Lung (tissue), 12 donors: ENCODE data around the gene TMEM60. TPM values are rescaled to one million over a fixed set of nuclear protein-coding genes. Genes with fewer than 3 reads are reported as not detected.
A peak's percentile ranks its signal among the peaks of the same experiment; 100 is the strongest.

Source experiments
- ATAC-seq: fragments of 200-7000 bp; cut with Tn5 transposase; one replicate; pipeline ENCODE4 v1.9.1; 2020; ENCODE audit warnings: moderate number of reproducible peaks; ENCODE audit not compliant: insufficient read depth, low FRiP score
- DNase-seq, 3 donors: peaks; one replicate each; pipeline ENCODE4 v3.0.0-alpha.2; 2013 to 2017
- H3K27ac ChIP-seq, 2 donors: one replicate each; pipeline ENCODE4 v1.5.1; 2013; ENCODE audit warnings: mild to moderate bottlenecking in 2 of 2, moderate library complexity in 2 of 2, control low read depth in 1 of 2, inconsistent platforms in 1 of 2, low read depth in 1 of 2, low read length in 1 of 2
- H3K27me3 ChIP-seq, 3 donors: one replicate each; pipeline ENCODE4 v1.5.1; 2013; ENCODE audit warnings: low read length in 2 of 3; ENCODE audit not compliant: control insufficient read depth in 3 of 3, insufficient read depth in 3 of 3
- H3K36me3 ChIP-seq, 4 donors: one replicate each; pipeline ENCODE4 v1.5.1; 2013; ENCODE audit warnings: low read length in 4 of 4, mild to moderate bottlenecking in 1 of 4, moderate library complexity in 1 of 4; ENCODE audit not compliant: control insufficient read depth in 4 of 4, insufficient read depth in 4 of 4
- H3K4me1 ChIP-seq, 5 donors: one replicate each; pipeline ENCODE4 v1.5.1; 2013; ENCODE audit warnings: low read length in 5 of 5, mild to moderate bottlenecking in 2 of 5, moderate library complexity in 1 of 5; ENCODE audit not compliant: control insufficient read depth in 5 of 5, insufficient read depth in 5 of 5
- H3K4me3 ChIP-seq: one replicate; pipeline ENCODE4 v1.5.1; 2013; ENCODE audit warnings: mild to moderate bottlenecking, control low read depth, moderate library complexity
- H3K9ac ChIP-seq, 2 donors: one replicate each; pipeline ENCODE4 v1.5.1; 2013; ENCODE audit warnings: low read length in 2 of 2, control low read depth in 1 of 2; ENCODE audit not compliant: insufficient read depth in 1 of 2
- H3K9me3 ChIP-seq, 4 donors: one replicate each; pipeline ENCODE4 v1.5.1; 2013; ENCODE audit warnings: low read length in 3 of 4, mild to moderate bottlenecking in 1 of 4, moderate library complexity in 1 of 4; ENCODE audit not compliant: control insufficient read depth in 4 of 4, insufficient read depth in 3 of 4
- CTCF ChIP-seq: IDR thresholded peaks from 2 replicates; pipeline ENCODE4 v1.5.1; 2012; ENCODE audit warnings: mild to moderate bottlenecking; ENCODE audit errors: control extremely low read depth, extremely low read depth
- WGBS, 2 donors: extraction: QIAGEN DNeasy Blood & Tissue Kit; methylation state at CpG; one replicate each; pipeline ENCODE4 v1.1.7; 2013; 5-methylcytosine and 5-hydroxymethylcytosine counted together
- polyA plus RNA-seq, 2 donors: library from polyadenylated mRNA; stranded (reverse); fragments of 200-250 nt; gene quantifications; one replicate each; pipeline ENCODE4 v1.2.1, GENCODE V29; 2013
- total RNA-seq, 2 donors: library from RNA; depleted of rRNA in 1 of 2; stranded (reverse); fragments of >200 nt in 1 of 2; gene quantifications; one replicate each; pipeline ENCODE4 v1.2.1, GENCODE V29; 2014 to 2021
- donor health status: control.
- donor health status: control.
- donor health status: Bipolar disorder and iron deficiency.
- donor health status: healthy.
- donor health status: DM: yes; HTN: yes; CAD: no.

TMEM60 gene
- total and polyA plus RNA-seq, 4 donors, result 12.2 to 46.4 (median 19.6) TPM

- no peak overlapping the region for H3K27ac ChIP-seq
- DNase-seq (no peak), ATAC-seq (no peak)
- H3K4me3 ChIP-seq, result no peak overlapping the region
- no peak overlapping the region for H3K9ac ChIP-seq
- peaks cover 0 to 24% (median 8%) of the 10 kb centered on the region in 5 donors for H3K4me1 ChIP-seq
- H3K9me3 ChIP-seq, result no peaks in the 10 kb centered on the region
- TF ChIP-seq CTCF, result no peak
- WGBS, 2 donors, result 97% methylated on average over 3 of the region's 3 CpGs
- H3K36me3 ChIP-seq, result peaks cover 0 to 10% (median 4%) of the 10 kb centered on the region in 4 donors
- H3K27me3 ChIP-seq, result no peaks in the 10 kb centered on the region
These were observed 2.1 kb downstream of the TMEM60 start for GRCh38 chr7:77796109-77796508.

- ATAC-seq (no peak), DNase-seq (no peak)
- H3K9ac ChIP-seq, result no peak overlapping the region
- peaks cover 0 to 16% (median 8%) of the 10 kb centered on the region in 5 donors for H3K4me1 ChIP-seq
- H3K4me3 ChIP-seq, result no peak overlapping the region
- H3K27me3 ChIP-seq, result no peaks in the 10 kb centered on the region
- 93 to 96% methylated on average over 4 of the region's 4 CpGs for WGBS, 2 donors
- H3K36me3 ChIP-seq, result peaks cover 0 to 9% (median 4%) of the 10 kb centered on the region in 4 donors
- H3K27ac ChIP-seq, result no peak overlapping the region
- TF ChIP-seq CTCF, result no peak
- H3K9me3 ChIP-seq, result no peaks in the 10 kb centered on the region
These were observed 4.2 kb downstream of the TMEM60 start for GRCh38 chr7:77794000-77794399.

- Histone ChIP-seq H3K4me1 (peaks cover 0 to 10% (median 4%) of the 10 kb centered on the region in 5 donors), H3K9ac (no peak overlapping the region), H3K4me3 (no peak overlapping the region), H3K27me3 (no peaks in the 10 kb centered on the region), H3K9me3 (no peaks in the 10 kb centered on the region), H3K27ac (no peak overlapping the region), H3K36me3 (peaks cover 0 to 7% (median 4%) of the 10 kb centered on the region in 4 donors)
- DNase-seq (no peak), ATAC-seq (no peak)
- 88 to 90% methylated on average over 2 of the region's 2 CpGs for WGBS, 2 donors
- no peak for TF ChIP-seq CTCF
These were observed 6.3 kb downstream of the TMEM60 start for GRCh38 chr7:77791956-77792355.

DNA sequence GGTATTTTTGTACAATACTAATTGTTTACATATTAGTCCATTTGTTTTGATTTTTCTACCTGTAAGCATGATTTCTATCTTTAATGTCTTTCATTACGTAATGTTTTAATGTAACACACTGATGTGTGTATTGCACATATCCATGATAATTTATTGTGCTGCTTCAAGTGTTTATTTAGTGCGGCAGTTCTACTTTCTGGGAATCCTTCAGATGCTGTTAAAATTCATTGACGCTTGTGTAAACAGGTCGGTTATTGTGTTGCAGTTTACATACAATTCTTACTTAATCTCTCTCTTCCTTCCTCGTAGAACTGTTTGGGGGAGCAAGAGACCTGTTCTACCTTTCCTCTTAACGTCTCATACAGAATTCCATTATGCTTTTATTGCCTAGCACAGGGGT, 6.9 kb downstream of the TMEM60 start:
- no peaks in the 10 kb centered on the region for H3K9me3 ChIP-seq
- ATAC-seq (no peak), DNase-seq (peak in 2 of 3 donors; percentile 7 to 15)
- no peak overlapping the region for H3K9ac ChIP-seq
- no peak overlapping the region for H3K4me3 ChIP-seq
- peaks cover 0 to 7% (median 4%) of the 10 kb centered on the region in 4 donors for H3K36me3 ChIP-seq
- no peak for TF ChIP-seq CTCF
- peaks cover 0 to 4% (median 0%) of the 10 kb centered on the region in 5 donors for H3K4me1 ChIP-seq
- no peak overlapping the region for H3K27ac ChIP-seq
- 30 to 35% methylated on average over 6 of the region's 6 CpGs for WGBS, 2 donors
- H3K27me3 ChIP-seq, result no peaks in the 10 kb centered on the region
